Measurements from ENCODE around the gene DUSP1.

DUSP1 gene

DNA sequence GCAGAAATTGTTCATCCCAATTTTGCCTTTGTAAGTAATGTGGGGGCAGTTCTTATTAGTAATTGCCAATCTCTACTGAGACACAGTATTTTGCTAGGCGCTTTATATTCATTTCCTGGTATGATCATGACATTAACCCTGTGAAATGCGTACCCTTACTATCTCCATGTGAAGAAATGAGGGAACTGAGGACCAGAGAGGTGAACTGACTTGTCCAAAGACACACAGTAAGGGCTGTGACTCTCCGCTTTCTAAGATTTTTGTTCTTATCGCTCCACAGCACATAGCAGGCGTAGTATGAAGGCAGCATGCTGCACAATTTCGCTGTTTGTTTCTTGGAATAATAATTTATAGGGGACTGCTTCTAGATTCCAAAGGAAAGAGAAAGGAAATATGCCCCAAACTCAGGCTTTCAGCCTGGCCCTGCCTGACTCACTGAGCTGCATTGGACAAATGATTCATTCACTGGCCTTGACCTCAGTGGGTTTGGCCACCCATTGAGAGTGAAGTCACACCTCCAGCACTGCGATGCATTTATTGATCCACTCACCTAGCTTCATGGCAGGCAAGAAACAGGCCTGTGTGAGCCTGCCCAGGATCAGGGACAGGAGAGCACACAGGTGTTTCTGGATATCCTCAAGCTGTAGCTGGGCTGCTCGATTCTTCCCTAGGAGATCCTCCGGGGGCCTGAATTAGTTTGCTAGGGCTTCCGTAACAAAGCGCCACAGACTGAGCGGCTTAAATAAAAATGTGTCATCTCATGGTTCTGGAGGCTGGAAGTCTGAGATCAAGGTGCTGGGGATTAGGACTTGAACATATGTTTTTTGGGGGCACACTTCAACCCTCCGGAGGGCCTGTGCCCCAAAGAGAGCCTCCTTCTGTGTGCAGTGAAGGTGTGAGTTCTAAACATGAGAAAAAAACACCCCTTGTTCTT lies 7.2 kb upstream of the DUSP1 start:
- peak in 1 of 2 donors; percentile 52 for DNase-seq

DNA sequence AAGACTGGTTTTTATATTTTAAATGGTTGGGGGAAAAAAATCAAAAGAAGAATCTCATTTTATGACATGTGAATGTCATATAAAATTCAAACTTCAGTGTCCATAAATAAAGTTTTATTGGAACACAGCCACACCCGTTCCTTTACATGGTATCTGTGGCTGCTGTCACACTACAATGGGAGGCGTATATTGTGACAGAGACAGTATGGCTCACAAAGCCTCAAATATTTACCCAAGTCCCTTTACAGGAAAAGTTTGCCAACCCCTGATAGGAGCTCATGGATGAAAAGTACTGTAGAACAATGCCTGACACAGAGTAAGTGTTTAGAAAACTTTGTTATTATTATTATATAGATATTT lies 5.2 kb upstream of the DUSP1 start:
- no peak for DNase-seq

DNA sequence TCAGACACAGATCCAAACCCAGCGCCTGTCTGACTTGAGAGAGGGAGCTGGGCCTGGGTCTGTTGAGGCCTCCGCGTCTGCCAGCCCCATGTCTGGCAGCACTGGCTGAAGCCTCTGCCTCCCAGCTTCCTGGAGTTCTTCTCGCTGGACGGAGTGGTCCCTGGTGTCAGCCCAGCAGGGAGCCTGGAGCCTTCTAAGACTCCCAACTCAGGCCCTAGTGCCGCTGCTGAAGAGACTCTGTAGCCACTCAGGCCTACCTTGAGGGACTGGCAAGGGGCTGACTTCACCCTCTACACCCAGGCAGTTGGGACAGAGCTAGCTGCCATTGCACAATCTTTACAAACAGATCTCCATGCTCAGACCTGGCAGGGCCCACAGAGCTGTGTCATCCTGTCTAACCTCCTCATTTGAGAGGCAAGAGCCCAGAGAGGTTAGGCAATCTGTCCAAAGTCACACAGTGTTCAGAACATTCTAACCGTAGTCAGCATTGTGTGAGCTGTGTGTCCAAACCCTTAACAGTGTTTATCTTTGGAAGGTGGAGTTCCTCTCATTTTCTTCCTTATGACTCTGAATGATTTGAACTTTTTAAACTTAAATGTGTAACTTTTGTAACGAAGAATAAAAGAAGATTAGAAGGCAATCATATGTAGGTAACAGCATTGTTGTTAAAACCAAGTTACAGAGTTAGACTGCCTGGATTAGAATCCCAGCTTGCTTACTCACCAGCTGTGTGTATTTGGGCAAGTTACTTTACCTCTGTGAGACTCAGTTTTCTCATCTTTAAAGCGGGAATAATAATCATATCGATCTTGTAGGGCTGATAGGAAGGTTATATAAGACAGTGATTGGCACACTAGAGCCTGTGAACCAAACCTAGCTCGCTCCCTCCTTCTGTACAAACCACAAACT lies 4.6 kb upstream of the DUSP1 start:
- DNase-seq: peak in 1 of 2 donors; percentile 85

DNA sequence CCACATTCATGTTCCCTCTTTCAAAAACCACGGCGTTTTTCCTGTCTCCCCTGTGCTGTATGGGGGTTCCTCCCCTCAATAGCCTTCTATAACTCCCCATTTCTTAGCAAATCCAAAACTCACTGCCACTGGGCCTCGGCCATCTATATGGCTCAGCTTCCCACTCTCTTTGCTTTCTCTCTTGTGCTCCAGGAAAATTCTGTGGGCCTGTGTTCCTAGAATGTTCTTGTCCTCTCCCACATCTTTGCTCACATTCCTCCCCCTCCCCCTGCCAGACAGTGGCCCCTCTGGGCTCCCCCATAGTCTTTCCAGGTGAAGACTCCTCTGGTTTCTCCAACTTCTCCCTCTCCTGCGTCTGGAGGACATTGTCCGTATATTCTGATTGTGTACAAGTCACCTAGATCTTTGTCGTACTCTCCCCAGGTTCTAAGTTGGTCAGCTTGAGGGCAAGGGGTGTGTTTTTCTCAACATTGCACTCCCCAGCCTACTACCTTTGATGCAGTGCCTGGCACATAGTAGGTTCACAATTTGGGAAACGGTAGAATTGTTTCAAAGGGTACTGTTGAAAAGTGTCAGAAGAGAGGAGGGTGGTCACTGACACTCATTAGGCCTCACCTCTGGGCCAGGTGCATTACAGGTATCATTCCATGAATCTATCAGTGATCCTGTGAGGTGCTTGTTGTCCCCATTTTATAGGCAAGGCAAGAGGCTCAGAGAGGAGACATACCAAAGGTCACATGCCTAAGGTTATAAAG lies 3.7 kb upstream of the DUSP1 start:
- DNase-seq: no peak

DNA sequence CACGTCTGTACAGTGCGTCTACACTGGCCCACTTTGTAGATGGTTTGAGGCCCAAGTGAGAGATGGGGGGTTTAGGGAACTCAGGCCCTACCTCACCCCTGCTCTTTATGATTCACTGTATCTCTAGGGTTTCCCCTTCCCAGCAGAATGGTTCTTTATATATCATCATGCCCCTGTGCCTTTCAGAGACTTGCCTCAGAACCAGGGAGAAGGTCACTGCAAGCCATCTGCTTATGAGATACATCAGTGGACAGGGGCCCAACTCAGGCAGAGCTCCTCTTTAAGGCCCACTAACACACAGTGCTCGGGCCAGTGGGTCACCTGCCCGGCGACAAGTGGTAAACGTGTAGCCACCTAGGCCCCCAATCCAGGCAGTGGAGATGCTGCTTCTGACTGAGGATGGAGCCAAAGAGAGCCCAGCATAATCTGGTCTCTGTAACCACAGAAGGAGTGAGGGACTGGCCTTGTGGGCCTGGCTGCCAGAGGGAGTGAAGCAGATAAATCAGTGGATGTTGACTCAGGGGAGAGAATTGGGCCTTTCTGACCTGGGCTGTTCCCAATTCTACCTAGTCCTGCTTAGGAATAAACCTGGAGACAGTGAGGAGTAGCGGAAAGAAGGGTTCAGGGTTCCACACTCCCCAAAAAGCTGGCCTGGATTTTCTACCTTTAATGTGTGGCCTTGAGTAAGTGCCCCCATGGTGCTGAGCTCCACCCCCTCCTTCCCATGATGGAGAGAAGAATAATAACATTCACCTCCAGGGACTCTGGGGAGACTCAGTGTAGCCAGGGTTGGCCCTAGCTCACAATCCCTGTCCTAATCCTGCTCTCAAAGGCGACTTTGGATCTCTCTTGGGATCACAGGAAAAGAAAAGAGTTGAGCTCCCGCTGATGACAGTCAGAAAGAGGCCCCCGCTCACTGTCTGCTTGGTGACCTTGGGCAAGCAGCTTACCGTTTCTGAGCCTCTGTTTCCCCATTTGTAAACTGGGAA lies 2.8 kb upstream of the DUSP1 start:
- peak in 1 of 2 donors; percentile 46 for DNase-seq

DNA sequence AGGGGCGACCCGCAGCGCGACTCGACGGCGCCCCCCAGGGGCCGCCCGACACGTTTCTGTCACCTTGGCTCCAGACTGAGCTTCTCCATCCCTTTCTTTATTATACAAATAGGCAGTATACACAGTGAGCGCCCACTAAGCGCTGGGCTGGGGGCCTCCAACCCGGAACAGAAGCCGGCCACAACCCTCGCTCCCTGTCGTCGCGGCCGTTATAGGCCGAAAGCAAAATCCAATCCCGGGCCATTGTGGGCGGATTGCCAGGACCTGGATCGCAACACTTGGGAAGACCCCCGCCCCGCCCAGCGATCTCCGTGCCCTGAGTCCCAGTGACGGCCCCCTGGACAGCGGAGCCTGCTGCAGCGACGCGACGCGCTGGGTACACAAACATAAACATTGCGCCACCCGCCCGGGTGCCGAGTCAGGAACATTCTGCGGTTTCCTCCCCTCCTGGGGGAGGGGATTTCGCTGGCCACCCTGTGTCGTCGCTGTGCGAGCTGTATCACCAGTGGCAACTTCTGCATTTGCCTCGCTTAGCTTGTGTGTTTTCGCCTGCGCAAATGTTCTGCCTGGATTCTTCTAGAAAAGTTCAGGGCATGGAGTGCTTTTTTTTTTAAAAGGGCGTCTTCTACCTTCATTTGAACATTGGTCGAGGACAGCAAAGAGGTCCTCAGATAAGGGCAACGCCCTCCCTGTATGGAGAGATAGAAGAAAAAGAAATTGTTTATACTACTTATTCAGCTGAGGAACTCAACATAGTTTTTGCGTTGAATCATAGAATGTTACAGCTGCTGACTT lies 1.3 kb upstream of the DUSP1 start:
- peak; percentile 97 to 98 for DNase-seq

DNA sequence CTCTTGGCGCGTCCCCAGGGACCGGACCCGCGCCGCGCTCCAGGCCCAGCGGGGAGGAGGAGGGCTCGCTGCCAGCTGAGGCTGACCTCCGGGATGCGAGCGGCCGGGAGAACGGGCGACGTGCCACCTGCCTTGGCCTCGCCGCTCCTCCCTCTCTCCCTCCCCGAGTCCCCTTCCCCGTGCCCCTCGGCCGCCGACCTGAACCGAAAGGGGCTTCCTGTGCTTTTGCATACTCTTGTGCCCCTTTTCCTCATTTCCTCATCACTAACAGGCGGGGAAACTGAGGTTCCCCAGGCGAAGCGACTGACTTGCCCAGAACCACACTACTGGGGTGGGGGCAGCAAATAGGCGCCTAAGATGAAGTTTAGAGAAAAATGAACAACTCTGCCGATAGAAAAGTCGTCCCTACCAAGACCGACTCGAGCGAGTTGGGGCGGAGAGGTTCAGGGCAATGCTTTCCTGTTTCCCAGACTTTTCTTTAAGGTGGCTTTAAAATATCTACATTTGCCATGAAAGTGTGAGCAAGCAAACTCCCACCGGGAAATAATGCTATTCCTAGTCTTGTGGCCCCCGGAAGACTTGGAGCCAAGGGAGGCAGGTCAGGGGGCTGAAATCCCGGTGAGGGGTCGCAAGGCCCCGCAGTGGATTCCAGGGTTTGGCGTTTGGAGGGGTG lies 580 bp upstream of the DUSP1 start:
- DNase-seq: no peak

DNA sequence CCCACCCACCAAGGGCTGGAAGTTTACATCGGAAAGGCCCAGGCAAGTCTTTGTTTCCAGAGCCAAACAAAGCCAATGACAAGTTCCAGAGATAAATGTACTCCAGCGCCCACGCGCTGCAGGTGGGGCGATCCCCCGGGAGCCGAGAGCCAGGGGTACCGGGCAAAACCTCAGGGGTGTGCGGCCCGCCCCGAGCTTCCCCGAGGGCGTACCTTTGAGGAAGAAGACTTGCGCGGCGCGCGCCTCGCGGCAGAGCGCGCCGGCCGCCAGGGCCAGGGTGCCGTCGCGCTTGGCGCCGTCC lies 671 bp downstream of the DUSP1 start:
- peak in 1 of 2 donors; percentile 49 for DNase-seq

DNA sequence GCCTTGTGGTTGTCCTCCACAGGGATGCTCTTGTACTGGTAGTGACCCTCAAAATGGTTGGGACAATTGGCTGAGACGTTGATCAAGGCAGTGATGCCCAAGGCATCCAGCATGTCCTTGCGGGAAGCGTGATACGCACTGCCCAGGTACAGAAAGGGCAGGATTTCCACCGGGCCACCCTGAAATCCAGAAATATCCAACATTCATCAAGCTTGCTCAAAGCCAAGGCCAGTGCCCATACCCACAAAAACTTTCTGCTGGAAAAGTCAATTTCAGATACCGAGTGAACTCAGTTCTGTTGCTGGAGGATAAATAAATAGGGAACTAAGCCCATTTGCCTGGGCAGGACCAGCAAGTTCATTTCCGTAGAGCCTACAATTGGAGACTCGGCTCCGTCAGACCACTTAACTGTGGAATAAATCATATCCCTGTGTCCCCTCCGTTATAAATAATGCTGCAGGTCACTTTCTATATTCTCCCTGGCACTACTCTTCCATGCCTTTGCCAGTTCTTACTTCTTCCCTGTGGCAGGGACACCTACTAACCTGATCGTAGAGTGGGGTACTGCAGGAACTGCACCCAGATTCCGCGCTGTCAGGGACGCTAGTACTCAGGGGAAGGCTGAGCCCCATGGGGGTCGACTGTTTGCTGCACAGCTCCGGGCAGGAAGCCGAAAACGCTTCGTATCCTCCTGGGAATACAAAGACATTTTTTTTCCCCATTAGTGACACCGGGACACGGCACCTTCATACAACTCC lies 1.2 kb downstream of the DUSP1 start:
- DNase-seq: peak; percentile 48 to 60

DNA sequence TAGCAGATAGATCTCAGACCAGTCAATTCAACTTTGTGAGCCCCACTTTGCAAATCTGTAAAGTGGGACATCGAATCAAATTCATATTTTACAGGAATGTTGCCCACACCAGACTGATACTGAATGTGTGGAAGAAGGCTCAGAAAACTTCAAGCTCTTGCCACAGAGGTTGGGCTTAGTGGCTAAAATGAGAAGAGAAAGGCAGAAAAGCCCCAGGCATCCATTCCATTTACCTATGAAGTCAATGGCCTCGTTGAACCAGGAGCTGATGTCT lies 1.7 kb downstream of the DUSP1 start:
- no peak for DNase-seq

DNA sequence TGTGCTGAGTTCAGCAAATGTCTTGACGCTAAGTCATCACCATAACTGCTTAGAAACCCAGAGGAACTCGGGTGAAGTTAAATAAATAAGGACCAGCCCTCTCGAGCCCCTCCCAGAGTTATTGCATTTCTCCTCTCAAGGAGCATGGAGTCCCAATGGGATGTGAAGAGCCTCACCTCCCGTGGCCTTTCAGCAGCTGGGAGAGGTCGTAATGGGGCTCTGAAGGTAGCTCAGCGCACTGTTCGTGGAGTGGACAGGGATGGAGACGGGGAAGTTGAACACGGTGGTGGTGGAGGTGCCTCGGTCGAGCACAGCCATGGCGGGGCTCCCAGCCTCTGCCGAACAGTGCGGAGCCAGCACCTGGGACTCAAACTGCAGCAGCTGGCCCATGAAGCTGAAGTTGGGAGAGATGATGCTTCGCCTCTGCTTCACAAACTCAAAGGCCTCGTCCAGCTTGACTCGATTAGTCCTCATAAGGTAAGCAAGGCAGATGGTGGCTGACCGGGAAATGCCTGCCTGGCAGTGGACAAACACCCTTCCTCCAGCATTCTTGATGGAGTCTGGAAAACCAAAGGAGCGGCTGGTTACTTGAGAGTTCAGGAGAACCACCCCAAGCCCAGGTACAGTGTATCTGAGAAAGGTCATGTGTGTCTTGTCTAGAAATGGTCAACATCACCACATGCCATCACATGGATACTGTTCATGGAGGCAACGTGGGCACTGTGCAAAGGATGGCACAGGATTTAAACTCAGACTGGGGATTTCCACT lies 2.2 kb downstream of the DUSP1 start:
- peak; percentile 70 to 73 for DNase-seq

DNA sequence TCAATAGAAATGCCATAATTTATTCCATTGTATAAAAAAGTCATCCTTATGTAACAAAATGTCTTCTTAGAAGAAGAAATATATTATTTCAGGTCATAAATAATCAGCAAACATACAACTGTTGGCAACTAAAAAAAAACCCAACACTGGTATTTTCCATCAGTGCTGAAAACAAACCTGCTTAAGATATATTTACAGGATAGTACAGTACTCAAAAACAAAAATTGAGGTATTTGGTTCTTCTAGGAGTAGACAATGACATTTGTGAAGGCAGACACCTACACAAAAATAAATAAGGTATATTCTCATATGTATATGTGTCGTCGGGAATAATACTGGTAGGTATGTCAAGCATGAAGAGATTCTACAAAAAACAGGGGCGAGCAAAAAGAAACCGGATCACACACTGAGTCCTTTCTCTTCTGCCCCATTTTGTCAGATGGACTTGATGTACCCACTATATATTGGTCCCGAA lies 2.9 kb downstream of the DUSP1 start:
- no peak for DNase-seq

DNA sequence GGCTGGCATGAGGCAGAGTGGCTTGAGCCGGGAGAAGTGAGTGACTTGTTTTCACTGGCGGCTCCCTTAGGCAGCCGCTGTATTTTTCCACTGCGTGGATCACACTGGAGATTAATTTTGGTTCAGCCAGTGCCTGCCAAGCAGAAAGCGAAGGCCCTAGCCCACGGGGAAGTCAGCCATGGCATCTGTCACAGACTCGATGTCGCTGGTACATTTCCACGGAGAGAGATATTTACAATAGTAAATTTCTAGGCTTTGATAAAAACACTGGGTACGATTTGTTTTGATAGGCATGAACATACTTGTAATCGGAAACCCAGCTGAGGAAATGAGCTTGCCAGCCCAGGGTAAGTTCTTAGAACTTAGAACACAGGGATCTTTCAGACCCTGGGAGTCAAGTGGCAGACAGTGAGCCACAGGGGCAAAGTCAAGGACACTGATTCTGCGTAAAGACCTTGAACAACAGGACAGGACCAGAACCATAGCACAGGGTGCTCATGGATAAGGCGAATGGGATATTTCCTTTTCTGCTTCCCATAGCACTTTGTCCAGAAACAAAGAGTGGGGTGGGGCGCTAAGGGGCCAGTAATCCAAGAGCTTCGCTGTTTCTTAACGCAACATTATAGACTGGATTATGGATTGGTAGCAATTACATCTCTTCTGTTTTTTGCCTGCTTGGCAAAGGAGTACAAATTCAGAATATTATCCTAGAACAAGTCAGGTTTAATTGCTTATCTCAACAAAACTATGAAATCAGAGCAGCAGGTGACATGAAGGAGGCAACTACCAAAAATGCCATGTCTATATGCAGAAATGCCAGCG lies 4.5 kb downstream of the DUSP1 start:
- DNase-seq: peak; percentile 82 to 84

DNA sequence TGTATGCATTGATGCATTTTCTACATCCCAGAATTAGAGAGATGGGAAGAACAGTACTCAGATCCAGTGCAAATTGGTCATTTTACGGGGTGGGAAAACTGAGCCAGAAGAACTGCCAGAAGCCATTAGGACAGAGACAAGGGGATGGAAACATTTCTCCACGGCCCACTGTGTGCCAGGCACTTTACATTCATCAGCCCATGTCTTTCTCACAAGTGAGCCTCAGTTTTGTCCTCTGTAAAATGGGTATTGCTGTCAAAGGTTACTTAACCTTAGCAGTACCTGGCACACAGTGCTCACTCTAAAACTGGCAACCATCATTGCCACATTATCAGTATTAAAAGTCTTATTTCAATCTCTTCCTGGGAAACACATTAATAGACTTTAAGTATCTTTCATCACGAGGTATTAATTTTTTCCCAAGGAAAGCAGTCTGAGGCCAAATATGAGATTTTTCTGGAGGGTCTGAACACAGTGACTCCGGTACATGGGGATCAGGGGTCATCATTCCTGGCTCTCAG lies 5.2 kb downstream of the DUSP1 start:
- peak in 1 of 2 donors; percentile 83 for DNase-seq

DNA sequence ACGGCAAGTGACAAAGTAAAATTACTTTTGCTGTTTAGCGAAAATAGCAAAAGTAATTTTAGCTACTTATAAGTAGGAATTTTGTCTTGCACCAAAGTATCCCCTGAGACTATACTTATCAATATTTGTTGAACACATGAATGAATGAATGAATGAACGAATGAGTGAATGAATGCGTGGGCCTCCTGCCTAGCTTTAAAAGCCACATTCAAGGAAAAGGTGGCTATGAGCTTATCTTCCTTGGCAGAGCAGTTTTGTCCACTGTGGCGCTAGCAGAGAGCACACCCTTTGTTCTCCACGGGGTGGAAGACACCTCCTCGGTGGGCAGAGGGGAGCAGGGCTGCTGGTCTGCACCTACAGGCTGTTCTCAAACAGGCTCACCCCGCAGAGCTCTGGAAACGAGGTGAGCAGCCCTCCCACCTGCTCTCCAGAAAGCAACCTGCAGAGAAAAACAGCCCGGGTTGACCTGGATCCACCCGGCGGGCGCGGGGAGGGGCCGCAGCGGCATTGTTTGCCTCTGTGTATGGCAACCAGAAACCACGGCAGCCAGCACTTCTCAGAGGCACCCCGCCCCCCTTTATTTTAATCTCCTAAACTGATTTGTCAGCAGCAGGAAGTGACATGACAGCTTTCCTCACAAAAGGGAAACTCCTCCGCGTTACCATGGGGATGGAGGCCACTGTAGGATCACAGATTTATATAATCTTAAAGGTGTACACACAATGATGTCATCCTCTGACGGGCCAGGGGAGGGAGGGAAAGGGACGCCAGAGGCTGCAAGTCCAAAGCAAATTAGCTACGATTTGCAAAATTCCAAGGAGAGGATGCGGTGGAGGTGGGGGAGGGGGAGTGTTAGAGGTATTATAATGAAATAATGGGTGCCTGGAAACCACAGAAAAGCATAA lies 5.9 kb downstream of the DUSP1 start:
- peak; percentile 99 to 100 for DNase-seq

DNA sequence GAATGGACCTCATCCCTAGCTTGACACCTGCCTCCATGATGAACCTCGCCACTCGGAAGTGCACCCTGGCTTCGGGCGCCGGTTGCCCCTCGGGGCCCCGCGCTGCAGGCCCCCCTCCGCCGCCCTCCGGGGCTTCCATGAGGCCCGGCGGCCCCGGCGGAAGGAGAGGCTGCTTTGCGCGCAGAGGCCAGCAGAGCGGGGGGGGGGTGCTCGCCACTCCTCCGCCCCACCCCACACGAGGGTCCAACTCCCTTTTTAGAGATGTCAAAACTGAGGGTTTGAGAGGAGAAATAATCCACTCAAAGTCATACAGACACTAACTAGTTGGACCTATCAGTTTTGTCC lies 7.9 kb downstream of the DUSP1 start:
- no peak for DNase-seq
